HepG2 (cell line): ENCODE data around the gene LRP1-AS. TPM values are rescaled to one million over a fixed set of nuclear protein-coding genes. Genes with fewer than 3 reads are reported as not detected.

ENCODE experiments used
- ATAC-seq: fragments of 200-7000 bp; cut with Tn5 transposase; 3 replicates; pipeline ENCODE4 v1.9.1; 2020; ENCODE audit warnings: mild to moderate bottlenecking, moderate library complexity
- BruUV-seq: library from RNA; stranded (reverse); fragments of 400-500 nt; replicated peaks from 2 replicates; lab custom pipeline; 2021; lab: Mats Ljungman, UMichigan
- CTCF ChIA-PET: fragments of 300-600 bp; formaldehyde crosslinking; extraction: SDS; loops from one replicate; lab custom pipeline; 2021; ENCODE audit warnings: low total read pairs, inconsistent platforms, low intra/inter-chr PET ratio; lab: Yijun Ruan, JAX
- POLR2A ChIA-PET: fragments of 350-600 bp; sonication (Branson Sonifier 250); formaldehyde crosslinking; loops from one replicate; lab custom pipeline; 2020; ENCODE audit warnings: antibody characterized with exemption, inconsistent platforms; lab: Yijun Ruan, JAX
- DNase-seq: peaks from one replicate; pipeline ENCODE4 v3.0.0-alpha.2; 2015; ENCODE audit warnings: low spot score
- FAIRE-seq: peaks from 3 replicates; lab custom pipeline; 2011; peaks lifted over from hg19 to GRCh38; lab: Jason Lieb, UNC
- H2AFZ ChIP-seq: one replicate; pipeline ENCODE4 v1.6.1; 2011; ENCODE audit warnings: low read length, inconsistent platforms
- H3K27ac ChIP-seq: fragments of 300-600 bp; 3 replicates; pipeline ENCODE4 v1.8.0; 2011; ENCODE audit warnings: mixed run types, mild to moderate bottlenecking, mixed read lengths, low read length, inconsistent platforms; ENCODE audit not compliant: insufficient read depth; ENCODE audit errors: extremely low read length
- H3K27me3 ChIP-seq, 2 experiments: fragments of 200-600 bp in 1 of 2; 2 replicates in 1 of 2; 3 replicates in 1 of 2; pipeline versions ENCODE4 v1.6.0 to v1.8.0; 2011; ENCODE audit warnings: low read length in 2 of 2, mild to moderate bottlenecking in 2 of 2, moderate library complexity in 2 of 2, inconsistent platforms in 1 of 2; ENCODE audit not compliant: insufficient read depth in 2 of 2, control insufficient read depth in 1 of 2
- H3K36me3 ChIP-seq, 2 experiments: fragments of 200-600 bp in 1 of 2; replicated peaks in 1 of 2; 2 replicates in 1 of 2; 3 replicates in 1 of 2; pipeline versions ENCODE4 v1.5.1 to v1.8.0; 2011; ENCODE audit warnings: low read length in 2 of 2, inconsistent platforms in 1 of 2; ENCODE audit not compliant: insufficient read depth in 2 of 2, control insufficient read depth in 1 of 2
- H3K4me1 ChIP-seq: 2 replicates; pipeline ENCODE4 v1.5.1; 2012; ENCODE audit warnings: low read length, inconsistent platforms; ENCODE audit not compliant: insufficient read depth
- H3K4me2 ChIP-seq: 2 replicates; pipeline ENCODE4 v1.6.0; 2011; ENCODE audit warnings: low read depth, low read length, inconsistent platforms
- H3K4me3 ChIP-seq, 3 experiments: fragments of 200-600 bp in 1 of 3; sonication (generic), shearing (Covaris generic) in 1 of 3; replicated peaks in 1 of 3; 2 replicates each; pipeline ENCODE4 v1.5.1; 2011 to 2016; ENCODE audit warnings: low read length in 3 of 3, inconsistent platforms in 2 of 3, low read depth in 2 of 3, mild to moderate bottlenecking in 2 of 3, control low read depth in 1 of 3, mixed read lengths in 1 of 3; ENCODE audit not compliant: insufficient read depth in 1 of 3
- H3K79me2 ChIP-seq: one replicate; pipeline ENCODE4 v1.6.1; 2011; ENCODE audit warnings: low read length, inconsistent platforms; ENCODE audit not compliant: insufficient read depth
- H3K9ac ChIP-seq: 2 replicates; pipeline ENCODE4 v1.6.0; 2011; ENCODE audit warnings: mild to moderate bottlenecking, low read depth, low read length, inconsistent platforms; ENCODE audit not compliant: insufficient read depth
- H3K9me3 ChIP-seq: 2 replicates; pipeline ENCODE4 v1.5.1; 2012; ENCODE audit warnings: mild to moderate bottlenecking, low read length
- H4K20me1 ChIP-seq: 2 replicates; pipeline ENCODE4 v1.6.0; 2011; ENCODE audit warnings: inconsistent platforms, mild to moderate bottlenecking, low read length, moderate library complexity; ENCODE audit not compliant: insufficient read depth
- ESRRA ChIP-seq: sonication (generic); formaldehyde crosslinking; IDR thresholded peaks from 2 replicates; pipeline ENCODE4 v1.5.1; 2020; ENCODE audit warnings: mild to moderate bottlenecking, low read depth, missing genetic modification reagents
- FOXA1 ChIP-seq, 2 experiments: fragments of 450-650 bp in 1 of 2; sonication (generic) in 1 of 2; formaldehyde crosslinking in 1 of 2; IDR thresholded peaks; 2 replicates each; pipeline versions ENCODE4 v1.4.0 to v1.6.1; 2016 to 2020; ENCODE audit warnings: missing genetic modification reagents in 1 of 2
- JDP2 ChIP-seq: sonication (generic); formaldehyde crosslinking; IDR thresholded peaks from 2 replicates; pipeline ENCODE4 v1.8.1; 2022; ENCODE audit warnings: missing genetic modification reagents, borderline replicate concordance
- MTF1 ChIP-seq: sonication (generic); formaldehyde crosslinking; IDR thresholded peaks from 2 replicates; pipeline ENCODE4 v1.5.0; 2020; ENCODE audit warnings: missing genetic modification reagents
- MTF2 ChIP-seq: sonication (generic); formaldehyde crosslinking; IDR thresholded peaks from 2 replicates; pipeline ENCODE4 v1.5.0; 2020; ENCODE audit warnings: missing genetic modification reagents, borderline replicate concordance
- NCOR1 ChIP-seq: fragments of 200-600 bp; sonication (generic); IDR thresholded peaks from 2 replicates; pipeline ENCODE4 v1.7.0; 2017; ENCODE audit warnings: antibody characterized with exemption, low read length, borderline replicate concordance
- NFYB ChIP-seq: sonication (generic); formaldehyde crosslinking; IDR thresholded peaks from 2 replicates; pipeline ENCODE4 v1.4.0; 2020; ENCODE audit warnings: missing genetic modification reagents
- PRPF4 ChIP-seq: fragments of 200-400 bp; formaldehyde crosslinking; IDR thresholded peaks from 2 replicates; pipeline ENCODE4 v1.6.1; 2016; ENCODE audit warnings: low read length, low read depth; ENCODE audit not compliant: poor library complexity, severe bottlenecking
- RFXANK ChIP-seq: IDR thresholded peaks from 2 replicates; pipeline ENCODE4 v1.6.1; 2016
- SAP130 ChIP-seq: IDR thresholded peaks from 2 replicates; pipeline ENCODE4 v1.6.1; 2016; ENCODE audit warnings: low read depth
- SMARCE1 ChIP-seq: fragments of 450-650 bp; IDR thresholded peaks from 2 replicates; pipeline ENCODE4 v1.6.1; 2017; ENCODE audit warnings: borderline replicate concordance
- THAP11 ChIP-seq: IDR thresholded peaks from 2 replicates; pipeline ENCODE4 v1.6.1; 2016; ENCODE audit warnings: missing biosample characterization, missing genetic modification reagents
- ZNF136 ChIP-seq: sonication (generic); formaldehyde crosslinking; IDR thresholded peaks from 2 replicates; pipeline ENCODE4 v1.8.1; 2022; ENCODE audit warnings: low read depth, mild to moderate bottlenecking, moderate library complexity, missing genetic modification reagents
- ZNF607 ChIP-seq: sonication (generic); formaldehyde crosslinking; IDR thresholded peaks from 2 replicates; pipeline ENCODE4 v1.5.1; 2020; ENCODE audit warnings: missing genetic modification reagents, mild to moderate bottlenecking, borderline replicate concordance
- ZNF878 ChIP-seq: sonication (generic); formaldehyde crosslinking; IDR thresholded peaks from 2 replicates; pipeline ENCODE4 v1.8.1; 2023; ENCODE audit warnings: mild to moderate bottlenecking, missing genetic modification reagents, moderate library complexity
- WGBS: methylation state at CpG from one replicate; pipeline ENCODE4 v1.1.6; 2017; ENCODE audit warnings: low lambda C conversion rate; 5-methylcytosine and 5-hydroxymethylcytosine counted together
- in situ Hi-C: cut with HindIII; loops from 2 replicates; pipeline ENCODE4 v1.10.0; 2017; ENCODE audit warnings: low pct_unique_long_range_greater_than_20kb; ENCODE audit not compliant: extremely low pct_ligation_motif_present
- intact Hi-C: fragments of 100-400 bp; cut with micrococcal nuclease; formaldehyde crosslinking; loops from one replicate; pipeline ENCODE4 v1.10.0; 2022; ENCODE audit not compliant: unreplicated experiment
- polyA plus RNA-seq, 8 experiments: library from polyadenylated mRNA; depleted of rRNA in 3 of 8; stranded (reverse) in 7 of 8; unstranded in 1 of 8; fragments of >200 nt; fragmentation: Illumina TruSeq in 4 of 8; extraction: Trizol in 4 of 8; gene quantifications; 2 replicates each; pipeline versions ENCODE4 v1.2.1 to v1.2.3, GENCODE V29; 2011 to 2016; ENCODE audit warnings: low read depth in 4 of 8, missing spikeins in 1 of 8, mixed read lengths in 1 of 8; ENCODE audit not compliant: insufficient read depth in 1 of 8
- total RNA-seq, 5 experiments: library from RNA; depleted of rRNA; stranded (reverse); fragments of >200 nt; fragmentation: Illumina TruSeq; extraction: Trizol; gene quantifications; 2 replicates each; pipeline ENCODE4 v1.2.3, GENCODE V29; 2016; ENCODE audit warnings: low read depth in 1 of 5
- TF ChIP-seq, protein P1 (sequence below): sonication (generic); formaldehyde crosslinking; IDR thresholded peaks from 2 replicates; pipeline ENCODE4 v1.4.0; 2020; ENCODE audit warnings: missing genetic modification reagents
- TF ChIP-seq, protein P2 (sequence below): sonication (generic); formaldehyde crosslinking; IDR thresholded peaks from 2 replicates; pipeline ENCODE4 v1.4.0; 2020; ENCODE audit warnings: mild to moderate bottlenecking, missing genetic modification reagents
- TF ChIP-seq, protein P3 (sequence below): sonication (generic); formaldehyde crosslinking; IDR thresholded peaks from 2 replicates; pipeline ENCODE4 v1.4.0; 2020; ENCODE audit warnings: missing genetic modification reagents; ENCODE audit errors: not compliant biosample characterization
- TF ChIP-seq, protein P4 (sequence below): sonication (generic); formaldehyde crosslinking; conservative IDR thresholded peaks from 2 replicates; pipeline ENCODE4 v1.8.0; 2022; ENCODE audit warnings: missing genetic modification reagents

The LRP1-AS gene
- total and polyA plus RNA-seq, 2 of the 13 experiments (the other 11 are each of a cell fraction or from before 2014, with no cell fraction given): 0.20 TPM; not detected in 1

DNA sequence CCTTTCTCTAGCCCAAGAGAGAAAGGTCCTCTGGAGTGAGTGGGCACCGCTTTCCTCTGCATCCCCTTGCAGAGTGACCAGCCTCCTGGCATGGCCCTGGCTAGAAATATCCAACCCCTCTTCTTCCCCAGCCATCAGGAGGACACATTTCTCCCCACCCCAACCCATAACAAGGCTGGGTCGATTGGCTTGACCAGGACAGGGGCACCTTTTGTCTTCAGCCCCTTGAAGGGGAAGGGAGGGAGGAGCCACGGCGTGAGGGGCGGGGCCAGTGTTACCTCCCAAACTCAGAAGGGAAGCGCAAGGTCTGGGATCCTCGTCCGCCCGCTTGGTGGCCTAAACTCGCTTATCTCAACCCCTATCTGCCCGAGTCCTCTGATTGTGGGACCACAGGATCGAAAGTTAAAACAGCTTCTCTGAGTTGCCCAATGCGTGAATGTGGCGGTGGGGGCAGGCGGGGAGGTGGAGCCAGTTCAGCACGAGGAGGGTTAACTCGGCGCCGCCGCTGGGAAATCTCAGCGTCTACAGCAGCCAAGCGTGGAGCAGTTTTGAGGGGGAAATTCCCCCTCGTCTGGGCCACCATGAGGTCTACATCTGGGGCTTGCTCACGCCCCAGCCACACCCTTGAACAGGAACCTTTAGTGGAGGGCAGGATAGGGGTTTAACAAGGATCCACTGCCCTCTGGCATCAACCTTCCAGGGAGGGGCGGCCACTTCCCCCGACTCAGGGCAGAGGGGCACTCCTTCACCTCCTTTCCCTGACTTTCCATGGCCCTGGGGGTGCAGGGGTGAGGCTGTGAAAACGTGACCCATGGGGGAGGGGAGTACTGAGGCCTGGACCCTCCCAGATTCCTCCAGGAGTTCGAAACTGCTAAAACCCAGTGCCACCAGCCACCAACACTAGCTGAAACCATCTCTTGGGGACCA, 37.1 kb downstream of the LRP1-AS start:
- Histone ChIP-seq H3K9me3 (no peaks in the 10 kb centered on the region), H3K4me3 (peak overlapping the region; percentile 72 to 91 (median 87)), H3K27me3 (no peaks in the 10 kb centered on the region; a peak in 1 of 5 replicates), H3K9ac (peak overlapping the region; percentile 83), H3K4me2 (peak overlapping the region; percentile 99), H3K79me2 (no peaks in the 10 kb centered on the region), H3K4me1 (peaks cover 46% of the 10 kb centered on the region), H3K27ac (peak overlapping the region; percentile 82), H4K20me1 (no peaks in the 10 kb centered on the region), H3K36me3 (peaks cover 0 to 6% of the 10 kb centered on the region in 2 experiments; a peak in 3 of 5 replicates), H2AFZ (no peak overlapping the region)
- POLR2A ChIA-PET: interaction anchor here (0.6 to 5.9 kb wide), 24 partner anchors 11 to 422 kb away, joined by 3 to 309 read pairs (median 13); partner anchors contain the start of genes INHBC, LRP1, LRP1-AS and NAB2
- WGBS: 8% methylated on average over 15 of the region's 28 CpGs
- ATAC-seq (peak; percentile 36), FAIRE-seq (peak; percentile 78), DNase-seq (peak; percentile 77)
- CTCF ChIA-PET: interaction anchor here (1.3 to 2.1 kb wide), 2 partner anchors 8 to 41 kb away, joined by 3 to 12 read pairs; no protein-coding TSS in a partner anchor
- TSS peak; percentile 84 for BruUV-seq
- intact Hi-C loops: loop anchor here (2.0 kb wide), 1 partner anchor 22 kb away; the partner anchor contains the start of gene NAB2
- in situ Hi-C loops: loop anchor here (5.0 kb wide), 2 partner anchors 38 to 103 kb away; partner anchors contain the start of gene ZBTB39
- TF ChIP-seq, protein P1, sequence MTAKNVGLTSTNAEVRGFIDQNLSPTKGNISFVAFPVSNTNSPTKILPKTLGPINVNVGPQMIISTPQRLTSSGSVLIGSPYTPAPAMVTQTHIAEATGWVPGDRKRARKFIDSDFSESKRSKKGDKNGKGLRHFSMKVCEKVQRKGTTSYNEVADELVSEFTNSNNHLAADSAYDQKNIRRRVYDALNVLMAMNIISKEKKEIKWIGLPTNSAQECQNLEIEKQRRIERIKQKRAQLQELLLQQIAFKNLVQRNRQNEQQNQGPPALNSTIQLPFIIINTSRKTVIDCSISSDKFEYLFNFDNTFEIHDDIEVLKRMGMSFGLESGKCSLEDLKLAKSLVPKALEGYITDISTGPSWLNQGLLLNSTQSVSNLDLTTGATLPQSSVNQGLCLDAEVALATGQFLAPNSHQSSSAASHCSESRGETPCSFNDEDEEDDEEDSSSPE (CRISPR knock-in tag): no peak
- no peak for TF ChIP-seq FOXA1 (IDR thresholded peaks at IDR 0.05)
- TF ChIP-seq FOXA1 (CRISPR knock-in tag; IDR thresholded peaks at IDR 0.05): no peak
- TF ChIP-seq, protein P2, sequence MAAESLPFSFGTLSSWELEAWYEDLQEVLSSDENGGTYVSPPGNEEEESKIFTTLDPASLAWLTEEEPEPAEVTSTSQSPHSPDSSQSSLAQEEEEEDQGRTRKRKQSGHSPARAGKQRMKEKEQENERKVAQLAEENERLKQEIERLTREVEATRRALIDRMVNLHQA: no peak
- no peak for TF ChIP-seq SMARCE1
- no peak for TF ChIP-seq MTF1 (CRISPR knock-in tag)
- no peak for TF ChIP-seq ZNF878 (CRISPR knock-in tag)
- TF ChIP-seq ZNF607: no peak
- no peak for TF ChIP-seq MTF2 (CRISPR knock-in tag)
- no peak for TF ChIP-seq JDP2 (CRISPR knock-in tag)
- TF ChIP-seq ESRRA (CRISPR knock-in tag): 0 out of 2 replicates have a peak, but pooled peaks have one; percentile 32
- 0 out of 2 replicates have a peak, but pooled peaks have one; percentile 12 for TF ChIP-seq ZNF136 (CRISPR knock-in tag)
- TF ChIP-seq, protein P3, sequence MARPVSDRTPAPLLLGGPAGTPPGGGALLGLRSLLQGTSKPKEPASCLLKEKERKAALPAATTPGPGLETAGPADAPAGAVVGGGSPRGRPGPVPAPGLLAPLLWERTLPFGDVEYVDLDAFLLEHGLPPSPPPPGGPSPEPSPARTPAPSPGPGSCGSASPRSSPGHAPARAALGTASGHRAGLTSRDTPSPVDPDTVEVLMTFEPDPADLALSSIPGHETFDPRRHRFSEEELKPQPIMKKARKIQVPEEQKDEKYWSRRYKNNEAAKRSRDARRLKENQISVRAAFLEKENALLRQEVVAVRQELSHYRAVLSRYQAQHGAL: no peak
- no peak; the same call in 1 of the 2 replicates for TF ChIP-seq NFYB (CRISPR knock-in tag)
- TF ChIP-seq SAP130 (CRISPR knock-in tag): peak; percentile 61
- 0 out of 2 replicates have a peak, but pooled peaks have one; percentile 17 for TF ChIP-seq THAP11 (CRISPR knock-in tag)
- no peak for TF ChIP-seq NCOR1
- TF ChIP-seq, protein P4, sequence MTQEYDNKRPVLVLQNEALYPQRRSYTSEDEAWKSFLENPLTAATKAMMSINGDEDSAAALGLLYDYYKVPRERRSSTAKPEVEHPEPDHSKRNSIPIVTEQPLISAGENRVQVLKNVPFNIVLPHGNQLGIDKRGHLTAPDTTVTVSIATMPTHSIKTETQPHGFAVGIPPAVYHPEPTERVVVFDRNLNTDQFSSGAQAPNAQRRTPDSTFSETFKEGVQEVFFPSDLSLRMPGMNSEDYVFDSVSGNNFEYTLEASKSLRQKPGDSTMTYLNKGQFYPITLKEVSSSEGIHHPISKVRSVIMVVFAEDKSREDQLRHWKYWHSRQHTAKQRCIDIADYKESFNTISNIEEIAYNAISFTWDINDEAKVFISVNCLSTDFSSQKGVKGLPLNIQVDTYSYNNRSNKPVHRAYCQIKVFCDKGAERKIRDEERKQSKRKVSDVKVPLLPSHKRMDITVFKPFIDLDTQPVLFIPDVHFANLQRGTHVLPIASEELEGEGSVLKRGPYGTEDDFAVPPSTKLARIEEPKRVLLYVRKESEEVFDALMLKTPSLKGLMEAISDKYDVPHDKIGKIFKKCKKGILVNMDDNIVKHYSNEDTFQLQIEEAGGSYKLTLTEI: no peak
- TF ChIP-seq PRPF4: no peak
- TF ChIP-seq RFXANK (CRISPR knock-in tag): no peak
